GM12878 (cell line): Measurements from ENCODE around the gene SAAL1. TPM values are rescaled to one million over a fixed set of nuclear protein-coding genes. Genes with fewer than 3 reads are reported as not detected.

Experiments
- ATAC-seq: fragments of 200-7000 bp; cut with Tn5 transposase; 3 replicates; pipeline ENCODE4 v1.9.1; 2020; ENCODE audit warnings: mild to moderate bottlenecking, moderate library complexity
- BruUV-seq: library from RNA; stranded (reverse); fragments of 400-500 nt; replicated peaks from 2 replicates; lab custom pipeline; 2021; lab: Mats Ljungman, UMichigan
- CTCF ChIA-PET: fragments of 300-600 bp; sonication (Branson Sonifier 250); formaldehyde crosslinking; extraction: SDS; loops from one replicate; lab custom pipeline; 2021; ENCODE audit warnings: inconsistent platforms; lab: Yijun Ruan, JAX
- POLR2A ChIA-PET: fragments of 350-600 bp; formaldehyde crosslinking; extraction: SDS; loops from one replicate; lab custom pipeline; 2021; ENCODE audit warnings: inconsistent platforms; lab: Charles Lee
- RAD21 ChIA-PET: fragments of 300-600 bp; sonication (Branson Sonifier 250); formaldehyde crosslinking; loops from one replicate; lab custom pipeline; 2023; ENCODE audit warnings: antibody characterized with exemption; ENCODE audit not compliant: unreplicated experiment; lab: Charles Lee
- SMC1A ChIA-PET: fragments of 300-600 bp; sonication (Branson Sonifier 250); formaldehyde crosslinking; loops from one replicate; lab custom pipeline; 2023; ENCODE audit not compliant: unreplicated experiment, uncharacterized antibody; lab: Charles Lee
- DNase-seq: peaks from one replicate; pipeline ENCODE4 v3.0.0-alpha.2; 2011; ENCODE audit warnings: low read depth, low spot score
- FAIRE-seq: peaks from 3 replicates; lab custom pipeline; 2011; peaks lifted over from hg19 to GRCh38; lab: Jason Lieb, UNC
- H2AFZ ChIP-seq: 2 replicates; pipeline ENCODE4 v1.6.0; 2011; ENCODE audit warnings: low read depth, low read length, control low read depth; ENCODE audit not compliant: control insufficient read depth
- H3K27ac ChIP-seq: 2 replicates; pipeline ENCODE4 v1.5.1; 2011; ENCODE audit warnings: control low read depth; ENCODE audit not compliant: control insufficient read depth, insufficient read depth
- H3K27me3 ChIP-seq, 2 experiments: replicated peaks in 1 of 2; 2 replicates each; pipeline versions ENCODE4 v1.6.0 to v1.6.1; 2011; ENCODE audit warnings: low read length in 1 of 2; ENCODE audit not compliant: control insufficient read depth in 2 of 2, insufficient read depth in 2 of 2
- H3K36me3 ChIP-seq, 2 experiments: 2 replicates each; pipeline ENCODE4 v1.5.1; 2011; ENCODE audit warnings: low read length in 1 of 2; ENCODE audit not compliant: control insufficient read depth in 2 of 2, insufficient read depth in 2 of 2
- H3K4me1 ChIP-seq: 2 replicates; pipeline ENCODE4 v1.6.1; 2011; ENCODE audit warnings: mild to moderate bottlenecking, low read length, moderate library complexity, mixed read lengths; ENCODE audit not compliant: control insufficient read depth, insufficient read depth
- H3K4me2 ChIP-seq: 2 replicates; pipeline ENCODE4 v1.6.0; 2011; ENCODE audit warnings: control low read depth; ENCODE audit not compliant: control insufficient read depth, insufficient read depth
- H3K4me3 ChIP-seq: fragments of 200-600 bp; sonication (generic); 2 replicates; pipeline ENCODE4 v1.5.1; 2016
- H3K79me2 ChIP-seq: 2 replicates; pipeline ENCODE4 v1.6.0; 2011; ENCODE audit warnings: low read length; ENCODE audit not compliant: control insufficient read depth, insufficient read depth
- H3K9ac ChIP-seq: 2 replicates; pipeline ENCODE4 v1.8.0; 2011; ENCODE audit warnings: low read length, control low read depth, mixed read lengths; ENCODE audit not compliant: control insufficient read depth, insufficient read depth
- H3K9me3 ChIP-seq: replicated peaks from 3 replicates; pipeline ENCODE4 v1.5.1; 2011; ENCODE audit warnings: mild to moderate bottlenecking, low read length; ENCODE audit not compliant: control insufficient read depth, insufficient read depth
- H4K20me1 ChIP-seq: 2 replicates; pipeline ENCODE4 v1.6.0; 2011; ENCODE audit not compliant: control insufficient read depth, insufficient read depth
- CTCF ChIP-seq, 3 experiments: IDR thresholded peaks in 2 of 3; conservative IDR thresholded peaks in 1 of 3; 2 replicates each; pipeline ENCODE4 v1.5.1; 2011; ENCODE audit warnings: low read depth in 3 of 3, low read length in 3 of 3, mild to moderate bottlenecking in 3 of 3, control low read depth in 2 of 3, moderate library complexity in 2 of 3, inconsistent platforms in 1 of 3, mixed read lengths in 1 of 3; ENCODE audit not compliant: control insufficient read depth in 2 of 3, insufficient read depth in 1 of 3; ENCODE audit errors: extremely low read depth in 1 of 3
- NR2F1 ChIP-seq: fragments of 450-650 bp; conservative IDR thresholded peaks from 2 replicates; pipeline ENCODE4 v1.6.1; 2017; ENCODE audit warnings: mild to moderate bottlenecking
- ZNF592 ChIP-seq: fragments of 450-650 bp; IDR thresholded peaks from 2 replicates; pipeline ENCODE4 v1.6.1; 2017; ENCODE audit warnings: mild to moderate bottlenecking, moderate library complexity
- WGBS: methylation state at CpG from one replicate; pipeline ENCODE4 v1.1.6; 2016; ENCODE audit warnings: low lambda C conversion rate; ENCODE audit not compliant: insufficient replicate concordance, insufficient coverage; ENCODE audit errors: missing lambda C conversion rate; 5-methylcytosine and 5-hydroxymethylcytosine counted together
- in situ Hi-C: fragments of 300-500 bp; cut with MboI; formaldehyde crosslinking; loops from 9 replicates; pipeline ENCODE4 v1.14.3; 2018; ENCODE audit warnings: mixed read lengths
- intact Hi-C: fragments of 100-400 bp; cut with micrococcal nuclease; formaldehyde crosslinking; loops from one replicate; pipeline ENCODE4 v1.14.2; 2022; ENCODE audit not compliant: unreplicated experiment
- polyA plus RNA-seq, 11 experiments: library from polyadenylated mRNA; depleted of rRNA in 4 of 11; unstranded in 6 of 11; stranded (reverse) in 5 of 11; fragments of >200 nt; fragmentation: Nextera tagmentation in 4 of 11; fragmentation: Illumina TruSeq in 1 of 11; extraction: Ambion mirVana in 4 of 11; extraction: Trizol in 1 of 11; gene quantifications; 1 replicate in 1 of 11; 2 replicates in 10 of 11; pipeline versions ENCODE4 v1.2.1 to v1.2.3, GENCODE V29; 2011 to 2016; ENCODE audit warnings: inconsistent platforms in 2 of 11, missing spikeins in 2 of 11, low read depth in 1 of 11
- total RNA-seq, 4 experiments: library from RNA; depleted of rRNA in 3 of 4; stranded (reverse); fragments of >200 nt in 3 of 4; fragmentation: Illumina TruSeq in 1 of 4; extraction: Trizol in 1 of 4; gene quantifications; 2 replicates each; pipeline versions ENCODE4 v1.2.1 to v1.2.3, GENCODE V29; 2013 to 2021

The SAAL1 gene
- total and polyA plus RNA-seq, 10 of the 15 experiments (the other 5 are each of a cell fraction or from before 2014, with no cell fraction given): 26.3 to 59.4 (median 43.8) TPM

- BruUV-seq: no TSS peak
- ChIA-PET CTCF (interaction anchor here (1.2 kb wide), 1 partner anchor 24 kb away, joined by 3 read pairs; no protein-coding TSS in a partner anchor), SMC1A (no interaction called here), POLR2A (interaction anchor here (0.6 kb wide), 1 partner anchor 1222 kb away, joined by 3 read pairs; no protein-coding TSS in a partner anchor), RAD21 (interaction anchor here (0.7 kb wide), 1 partner anchor 198 kb away, joined by 3 read pairs; no protein-coding TSS in a partner anchor)
- Histone ChIP-seq H3K9me3 (no peaks in the 10 kb centered on the region), H3K27me3 (no peaks in the 10 kb centered on the region), H3K4me1 (no peaks in the 10 kb centered on the region), H3K27ac (no peak overlapping the region), H2AFZ (no peak overlapping the region), H3K79me2 (no peaks in the 10 kb centered on the region), H3K36me3 (no peaks in the 10 kb centered on the region), H3K4me2 (no peak overlapping the region), H3K9ac (no peak overlapping the region), H3K4me3 (no peak overlapping the region), H4K20me1 (no peaks in the 10 kb centered on the region)
- ATAC-seq: no peak
- no peak for DNase-seq
- FAIRE-seq: no peak
- TF ChIP-seq CTCF (IDR thresholded peaks at IDR 0.05 in 2 of 3, conservative IDR thresholded peaks at IDR 0.05 in 1 of 3; ENCODE audit: control insufficient read depth in 2 of 3, extremely low read depth in 1 of 3, insufficient read depth in 1 of 3, low read depth in 3 of 3, low read length in 3 of 3) (no peak), ZNF592 (no peak), NR2F1 (no peak)
- intact Hi-C loops: no loop called here
- in situ Hi-C loops: no loop called here
- 72% methylated on average over 2 of the region's 2 CpGs for WGBS
These were observed 34.3 kb upstream of the SAAL1 start for GRCh38 chr11:18140145-18140544.
